PC-9 (cell line): Measurements from ENCODE around the gene CSF3R. TPM values are rescaled to one million over a fixed set of nuclear protein-coding genes. Genes with fewer than 3 reads are reported as not detected.

Experiments used
- BruUV-seq: library from RNA; stranded (reverse); fragments of 400-500 nt; replicated peaks from 2 replicates; lab custom pipeline; 2021; lab: Mats Ljungman, UMichigan
- CTCF ChIA-PET: fragments of 300-600 bp; sonication (Branson Sonifier 250); formaldehyde crosslinking; loops from one replicate; lab custom pipeline; 2022; ENCODE audit warnings: antibody characterized with exemption; lab: Charles Lee
- POLR2A ChIA-PET: fragments of 300-600 bp; sonication (Branson Sonifier 250); formaldehyde crosslinking; loops from one replicate; lab custom pipeline; 2022; ENCODE audit warnings: antibody characterized with exemption; ENCODE audit not compliant: unreplicated experiment; lab: Charles Lee
- DNase-seq, 2 experiments: peaks; one replicate each; pipeline versions ENCODE4 v3.0.0 to v3.0.0-alpha.2; 2015 to 2022; ENCODE audit warnings: mixed read lengths in 1 of 2
- H2AFZ ChIP-seq: fragments of 200-600 bp; sonication (generic); 2 replicates; pipeline ENCODE4 v1.8.1; 2017; ENCODE audit warnings: antibody characterized with exemption
- H3F3A ChIP-seq: fragments of 200-600 bp; sonication (generic); 2 replicates; pipeline ENCODE4 v1.8.1; 2017; ENCODE audit warnings: antibody characterized with exemption, mild to moderate bottlenecking, low read depth; ENCODE audit not compliant: insufficient read depth
- H3K27ac ChIP-seq: fragments of 200-600 bp; sonication (generic); 2 replicates; pipeline ENCODE4 v1.6.1; 2016; ENCODE audit warnings: mixed run types
- H3K27me3 ChIP-seq: fragments of 200-600 bp; sonication (generic); 2 replicates; pipeline ENCODE4 v1.6.1; 2016; ENCODE audit warnings: low read depth, mixed run types; ENCODE audit not compliant: insufficient read depth
- H3K36me3 ChIP-seq: fragments of 200-600 bp; sonication (generic); 2 replicates; pipeline ENCODE4 v1.6.1; 2016; ENCODE audit warnings: low read depth, mixed run types
- H3K4me1 ChIP-seq: fragments of 200-600 bp; sonication (generic); replicated peaks from 2 replicates; pipeline ENCODE4 v1.6.1; 2016; ENCODE audit warnings: mixed run types; ENCODE audit not compliant: insufficient read depth
- H3K4me2 ChIP-seq: fragments of 200-600 bp; sonication (generic); 2 replicates; pipeline ENCODE4 v1.6.1; 2017; ENCODE audit warnings: mixed run types
- H3K4me3 ChIP-seq: fragments of 200-600 bp; sonication (generic); 2 replicates; pipeline ENCODE4 v1.6.1; 2016; ENCODE audit warnings: mixed run types
- H3K79me2 ChIP-seq: fragments of 200-600 bp; sonication (generic); 2 replicates; pipeline ENCODE4 v1.6.1; 2017; ENCODE audit warnings: low read depth, mixed run types
- H3K9me2 ChIP-seq: fragments of 200-600 bp; sonication (generic); 2 replicates; pipeline ENCODE4 v1.8.1; 2017; ENCODE audit warnings: mild to moderate bottlenecking; ENCODE audit not compliant: insufficient read depth
- H3K9me3 ChIP-seq: fragments of 200-600 bp; sonication (generic); 2 replicates; pipeline ENCODE4 v1.8.1; 2016; ENCODE audit warnings: low read depth; ENCODE audit not compliant: insufficient read depth
- H4K20me1 ChIP-seq: fragments of 200-600 bp; sonication (generic); 2 replicates; pipeline ENCODE4 v1.8.1; 2017; ENCODE audit not compliant: insufficient read depth
- CTCF ChIP-seq: fragments of 200-600 bp; sonication (generic); conservative IDR thresholded peaks from 2 replicates; pipeline ENCODE4 v1.6.1; 2017; ENCODE audit warnings: mixed run types, antibody characterized with exemption, mild to moderate bottlenecking, moderate library complexity
- EZH2 ChIP-seq: fragments of 200-600 bp; sonication (generic); IDR thresholded peaks from 2 replicates; pipeline ENCODE4 v1.8.0; 2017; ENCODE audit warnings: antibody characterized with exemption, low read depth
- intact Hi-C: fragments of 100-400 bp; cut with micrococcal nuclease; formaldehyde crosslinking; loops from one replicate; pipeline ENCODE4 v1.10.0; 2022; ENCODE audit not compliant: unreplicated experiment
- total RNA-seq: library from RNA; stranded (reverse); gene quantifications from 2 replicates; pipeline ENCODE4 v1.2.3, GENCODE V29; 2021

The CSF3R gene
- total RNA-seq, 1 experiment from 2014 or later: not detected

- POLR2A ChIA-PET: no interaction called here
- no peak overlapping the region for H3K4me2 ChIP-seq
- no peaks in the 10 kb centered on the region for H3K79me2 ChIP-seq
- H2AFZ ChIP-seq: no peak overlapping the region
- H3F3A ChIP-seq: no peaks in the 10 kb centered on the region
- no peaks in the 10 kb centered on the region for H4K20me1 ChIP-seq
- CTCF ChIA-PET: no interaction called here
- TF ChIP-seq CTCF (no peak), EZH2 (no peak)
- no peak overlapping the region for H3K27ac ChIP-seq
- H3K4me1 ChIP-seq: no peaks in the 10 kb centered on the region
- H3K36me3 ChIP-seq: no peaks in the 10 kb centered on the region
- no peak for DNase-seq
- BruUV-seq: no TSS peak
- no peak overlapping the region for H3K4me3 ChIP-seq
- no peaks in the 10 kb centered on the region for H3K27me3 ChIP-seq
- intact Hi-C loops: no loop called here
- no peaks in the 10 kb centered on the region for H3K9me2 ChIP-seq
- H3K9me3 ChIP-seq: no peaks in the 10 kb centered on the region
These were observed 36.0 kb downstream of the CSF3R start for GRCh38 chr1:36446746-36447145.

- Histone ChIP-seq H4K20me1 (no peaks in the 10 kb centered on the region), H3K27me3 (no peaks in the 10 kb centered on the region), H3K79me2 (no peaks in the 10 kb centered on the region), H3K4me3 (no peak overlapping the region), H3K36me3 (no peaks in the 10 kb centered on the region), H3K4me2 (no peak overlapping the region), H3K27ac (no peak overlapping the region), H3K4me1 (no peaks in the 10 kb centered on the region), H3K9me3 (no peaks in the 10 kb centered on the region), H2AFZ (no peak overlapping the region), H3K9me2 (no peaks in the 10 kb centered on the region), H3F3A (no peaks in the 10 kb centered on the region)
- intact Hi-C loops: no loop called here
- no peak for DNase-seq
- ChIA-PET POLR2A (no interaction called here), CTCF (no interaction called here)
- no TSS peak for BruUV-seq
- TF ChIP-seq EZH2 (no peak), CTCF (no peak)
These were observed 36.4 kb downstream of the CSF3R start for GRCh38 chr1:36446271-36446670.

GRCh38 chr1:36443297-36443696 is 39.4 kb downstream of the CSF3R start:
- H3K4me3 ChIP-seq: no peak overlapping the region
- no peak overlapping the region for H3K27ac ChIP-seq
- ChIA-PET POLR2A (no interaction called here), CTCF (no interaction called here)
- no peaks in the 10 kb centered on the region for H3K36me3 ChIP-seq
- no peaks in the 10 kb centered on the region for H3F3A ChIP-seq
- no peak overlapping the region for H3K4me2 ChIP-seq
- no peaks in the 10 kb centered on the region for H3K27me3 ChIP-seq
- no peaks in the 10 kb centered on the region for H3K79me2 ChIP-seq
- BruUV-seq: no TSS peak
- no peak overlapping the region for H2AFZ ChIP-seq
- no peaks in the 10 kb centered on the region for H4K20me1 ChIP-seq
- H3K4me1 ChIP-seq: no peaks in the 10 kb centered on the region
- TF ChIP-seq CTCF (no peak), EZH2 (no peak)
- intact Hi-C loops: no loop called here
- no peaks in the 10 kb centered on the region for H3K9me2 ChIP-seq
- DNase-seq: no peak
- no peaks in the 10 kb centered on the region for H3K9me3 ChIP-seq
